ENCODE results near the gene TPGS2.
A peak's percentile ranks its signal among the peaks of the same experiment; 100 is the strongest.

Gene TPGS2

GRCh38 chr18:36770315-36770946 is 58.4 kb downstream of the TPGS2 start:
- no peaks in the 10 kb centered on the region for H3K27me3 ChIP-seq (ENCODE audit: low read length)
- H2AFZ ChIP-seq (ENCODE audit: low read depth, low read length, severe bottlenecking), result no peak overlapping the region
- H3K36me3 ChIP-seq (ENCODE audit: low read length), result no peaks in the 10 kb centered on the region
- no peaks in the 10 kb centered on the region for H3F3A ChIP-seq (ENCODE audit: insufficient read depth)
- no peak overlapping the region for H3K27ac ChIP-seq (ENCODE audit: low read depth, low read length)
- H4K20me1 ChIP-seq (ENCODE audit: low read depth, low read length), result no peaks in the 10 kb centered on the region
- TF ChIP-seq EZH2phosphoT487 (conservative IDR thresholded peaks at IDR 0.05; ENCODE audit: low read length) (no peak), CTCF (IDR thresholded peaks at IDR 0.05; ENCODE audit: insufficient read depth, low read length, poor library complexity, severe bottlenecking) (no peak)
- H3K79me2 ChIP-seq (ENCODE audit: insufficient read depth, low read length), result no peaks in the 10 kb centered on the region
- no peak overlapping the region for H3K4me3 ChIP-seq (ENCODE audit: insufficient read depth, low read length, poor library complexity, severe bottlenecking)
- H3K9ac ChIP-seq (ENCODE audit: low read length), result no peak overlapping the region
- H3K9me3 ChIP-seq (ENCODE audit: insufficient read depth, low read length), result no peaks in the 10 kb centered on the region
- H3K9me2 ChIP-seq (replicated peaks; ENCODE audit: insufficient read depth, low read length), result no peaks in the 10 kb centered on the region
- H3K4me2 ChIP-seq (ENCODE audit: low read depth, low read length, poor library complexity, severe bottlenecking), result no peak overlapping the region

- H3K4me2 ChIP-seq (ENCODE audit: low read depth, low read length, poor library complexity, severe bottlenecking), result no peak overlapping the region
- H3K27ac ChIP-seq (ENCODE audit: low read depth, low read length), result no peak overlapping the region
- no peaks in the 10 kb centered on the region for H3K9me2 ChIP-seq (replicated peaks; ENCODE audit: insufficient read depth, low read length)
- no peak overlapping the region for H2AFZ ChIP-seq (ENCODE audit: low read depth, low read length, severe bottlenecking)
- no peaks in the 10 kb centered on the region for H4K20me1 ChIP-seq (ENCODE audit: low read depth, low read length)
- H3K27me3 ChIP-seq (ENCODE audit: low read length), result no peaks in the 10 kb centered on the region
- no peaks in the 10 kb centered on the region for H3K9me3 ChIP-seq (ENCODE audit: insufficient read depth, low read length)
- H3F3A ChIP-seq (ENCODE audit: insufficient read depth), result no peaks in the 10 kb centered on the region
- no peaks in the 10 kb centered on the region for H3K79me2 ChIP-seq (ENCODE audit: insufficient read depth, low read length)
- H3K4me3 ChIP-seq (ENCODE audit: insufficient read depth, low read length, poor library complexity, severe bottlenecking), result no peak overlapping the region
- no peak for TF ChIP-seq EZH2phosphoT487 (conservative IDR thresholded peaks at IDR 0.05; ENCODE audit: low read length)
- peak; percentile 53 for TF ChIP-seq CTCF (IDR thresholded peaks at IDR 0.05; ENCODE audit: insufficient read depth, low read length, poor library complexity, severe bottlenecking)
- no peaks in the 10 kb centered on the region for H3K36me3 ChIP-seq (ENCODE audit: low read length)
- no peak overlapping the region for H3K9ac ChIP-seq (ENCODE audit: low read length)
Measured at GRCh38 chr18:36769611-36770314, 59.0 kb downstream of the TPGS2 start.

GRCh38 chr18:36769172-36769571 is 59.6 kb downstream of the TPGS2 start:
- no peak for TF ChIP-seq EZH2phosphoT487 (conservative IDR thresholded peaks at IDR 0.05; ENCODE audit: low read length)
- no peak for TF ChIP-seq CTCF (IDR thresholded peaks at IDR 0.05; ENCODE audit: insufficient read depth, low read length, poor library complexity, severe bottlenecking)
- H2AFZ ChIP-seq (ENCODE audit: low read depth, low read length, severe bottlenecking), result no peak overlapping the region
- no peak overlapping the region for H3K9ac ChIP-seq (ENCODE audit: low read length)
- no peaks in the 10 kb centered on the region for H3K9me2 ChIP-seq (replicated peaks; ENCODE audit: insufficient read depth, low read length)
- no peaks in the 10 kb centered on the region for H3K27me3 ChIP-seq (ENCODE audit: low read length)
- H4K20me1 ChIP-seq (ENCODE audit: low read depth, low read length), result no peaks in the 10 kb centered on the region
- H3K4me3 ChIP-seq (ENCODE audit: insufficient read depth, low read length, poor library complexity, severe bottlenecking), result no peak overlapping the region
- no peak overlapping the region for H3K27ac ChIP-seq (ENCODE audit: low read depth, low read length)
- no peaks in the 10 kb centered on the region for H3K9me3 ChIP-seq (ENCODE audit: insufficient read depth, low read length)
- H3F3A ChIP-seq (ENCODE audit: insufficient read depth), result no peaks in the 10 kb centered on the region
- H3K79me2 ChIP-seq (ENCODE audit: insufficient read depth, low read length), result no peaks in the 10 kb centered on the region
- no peak overlapping the region for H3K4me2 ChIP-seq (ENCODE audit: low read depth, low read length, poor library complexity, severe bottlenecking)
- H3K36me3 ChIP-seq (ENCODE audit: low read length), result no peaks in the 10 kb centered on the region

Measured in SU-DHL-6 (cell line).